Activated CD4-positive, alpha-beta T cell treated with anti-CD3 and anti-CD28 coated beads for 4 hours (primary cell): ENCODE data around the gene CTBP1.

Source experiments
- DNase-seq, 2 donors: peaks; one replicate each; pipeline ENCODE4 v3.0.0-alpha.2; 2020

Gene CTBP1

GRCh38 chr4:1193206-1194009 is 55.5 kb downstream of the CTBP1 start:
- DNase-seq, result no peak

GRCh38 chr4:1192493-1193205 is 56.3 kb downstream of the CTBP1 start:
- no peak for DNase-seq

- DNase-seq, result no peak
Measured at GRCh38 chr4:1192091-1192492, 56.8 kb downstream of the CTBP1 start.

GRCh38 chr4:1191621-1192020 is 57.3 kb downstream of the CTBP1 start:
- DNase-seq, result no peak

GRCh38 chr4:1187182-1187581 is 61.7 kb downstream of the CTBP1 start:
- peak in 1 of 2 donors; percentile 6 for DNase-seq

- no peak for DNase-seq
Measured at GRCh38 chr4:1183985-1184773, 64.8 kb downstream of the CTBP1 start.

- DNase-seq, result no peak
Measured at GRCh38 chr4:1182313-1182712, 66.6 kb downstream of the CTBP1 start.

- DNase-seq, result no peak
Measured at GRCh38 chr4:1180663-1181062, 68.3 kb downstream of the CTBP1 start.

- DNase-seq, result no peak
Measured at GRCh38 chr4:1179976-1180375, 69.0 kb downstream of the CTBP1 start.

GRCh38 chr4:1179089-1179441 is 69.9 kb downstream of the CTBP1 start:
- DNase-seq, result no peak

- no peak for DNase-seq
Measured at GRCh38 chr4:1178300-1179088, 70.4 kb downstream of the CTBP1 start.

- DNase-seq, result no peak
Measured at GRCh38 chr4:1177274-1178141, 71.4 kb downstream of the CTBP1 start.

GRCh38 chr4:1176398-1177273 is 72.3 kb downstream of the CTBP1 start:
- DNase-seq, result no peak

- DNase-seq, result no peak
Measured at GRCh38 chr4:1175635-1176229, 73.2 kb downstream of the CTBP1 start.

GRCh38 chr4:1174941-1175634 is 73.8 kb downstream of the CTBP1 start:
- no peak for DNase-seq

- DNase-seq, result no peak
Measured at GRCh38 chr4:1172971-1173757, 75.8 kb downstream of the CTBP1 start.

GRCh38 chr4:1172228-1172851 is 76.6 kb downstream of the CTBP1 start, which contains the start of gene SPON2:
TSS of gene SPON2 (minus strand) at chr4:1172583.
- no peak for DNase-seq
